ENCODE measurements around the gene VAMP1.

- no peak for TF ChIP-seq CTCF (conservative IDR thresholded peaks at IDR 0.05 in 1 of 2, IDR thresholded peaks at IDR 0.05 in 1 of 2; ENCODE audit: extremely low read depth in 1 of 2, insufficient read depth in 1 of 2, low read depth in 1 of 2, low read length in 2 of 2)
- TF ChIP-seq EZH2 (IDR thresholded peaks at IDR 0.05; ENCODE audit: borderline replicate concordance, low read length) = no peak
These were observed 53.9 kb downstream of the VAMP1 start for GRCh38 chr12:6416596-6416995.

All from mammary epithelial cell (primary cell).